Activated CD4-positive, alpha-beta T cell treated with anti-CD3 and anti-CD28 coated beads for 24 hours (primary cell): ENCODE results near the gene PPM1J.
A peak's percentile ranks its signal among the peaks of the same experiment; 100 is the strongest.

ENCODE experiments used
- DNase-seq, 2 donors: peaks; one replicate each; pipeline ENCODE4 v3.0.0-alpha.2; 2020; ENCODE audit warnings: low read depth in 2 of 2

Gene PPM1J

DNA sequence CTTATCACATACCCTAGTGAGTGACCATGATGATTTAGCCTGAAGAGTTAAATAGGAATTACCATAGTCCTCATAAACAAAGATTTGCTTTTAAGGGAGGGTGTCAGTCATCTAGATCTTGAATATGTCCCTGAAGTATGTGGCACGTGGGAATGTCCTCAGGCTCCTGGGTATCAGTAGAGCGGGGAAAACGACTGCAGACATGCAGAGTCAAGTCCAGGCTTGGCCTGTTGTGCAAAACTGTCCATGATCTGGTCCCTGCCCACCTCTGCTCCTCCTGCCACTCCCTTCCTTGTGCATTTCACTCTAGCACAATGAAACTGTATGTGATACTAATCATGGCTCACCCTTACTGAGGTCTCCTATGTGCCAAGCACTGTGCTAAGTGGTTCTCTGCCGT lies 27.8 kb downstream of the PPM1J start:
- no peak for DNase-seq

DNA sequence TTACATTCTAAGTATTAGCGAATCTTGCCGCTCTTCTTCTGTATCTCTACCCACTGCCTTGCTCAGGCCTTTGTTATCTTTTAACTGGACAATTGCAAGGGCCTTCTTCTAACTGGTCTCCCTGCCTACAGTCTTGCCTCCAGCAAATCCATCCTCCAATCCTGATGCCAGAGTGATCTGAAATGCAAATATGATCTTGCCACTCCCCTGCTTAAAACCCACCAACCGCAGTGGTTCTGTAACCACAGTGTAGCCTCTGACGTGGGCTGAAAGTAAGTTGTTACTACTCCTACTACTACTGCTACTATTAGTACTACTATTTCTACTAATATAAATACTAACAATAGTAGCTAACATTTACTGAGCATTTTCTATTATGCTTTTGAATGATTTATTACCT lies 28.3 kb downstream of the PPM1J start:
- DNase-seq: no peak

DNA sequence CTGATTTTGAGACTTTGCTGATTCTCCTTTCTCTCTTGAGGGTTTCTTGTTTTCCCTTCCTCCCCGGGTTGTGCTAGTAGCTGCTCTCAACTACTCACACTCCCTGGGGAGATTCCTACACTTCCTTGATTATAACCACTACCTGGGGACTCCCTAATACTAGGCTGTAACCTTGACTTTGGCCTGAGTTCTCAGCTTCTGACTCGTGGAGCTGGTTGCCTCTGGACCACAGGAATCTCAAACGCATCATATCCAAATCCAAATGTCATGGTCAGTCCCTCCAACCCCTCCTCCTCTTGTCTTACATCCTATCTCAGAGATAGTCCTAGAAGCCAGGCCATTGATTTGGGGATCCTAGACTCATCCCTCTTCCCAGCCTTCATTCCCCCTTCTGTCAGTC lies 28.7 kb downstream of the PPM1J start:
- no peak for DNase-seq

DNA sequence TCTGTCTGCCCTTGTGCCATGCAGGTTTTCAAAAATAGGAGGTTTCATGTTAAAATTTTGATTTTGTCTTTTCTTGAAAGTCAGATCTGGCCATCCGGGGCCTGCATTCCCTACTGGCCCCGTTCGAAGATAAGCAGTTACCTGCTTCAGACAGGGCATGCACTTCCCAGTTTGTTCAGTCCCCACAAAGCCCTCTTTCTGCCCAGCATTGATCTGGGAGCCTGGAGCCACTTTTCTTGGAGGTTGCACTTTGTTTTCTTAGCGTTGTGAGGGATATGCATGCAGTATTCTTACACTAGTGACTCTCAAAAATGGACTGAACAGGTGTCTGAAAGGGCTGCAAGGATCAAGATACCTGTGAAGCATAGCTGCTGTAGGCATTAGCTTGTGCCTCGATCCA lies 29.2 kb downstream of the PPM1J start:
- DNase-seq: no peak

DNA sequence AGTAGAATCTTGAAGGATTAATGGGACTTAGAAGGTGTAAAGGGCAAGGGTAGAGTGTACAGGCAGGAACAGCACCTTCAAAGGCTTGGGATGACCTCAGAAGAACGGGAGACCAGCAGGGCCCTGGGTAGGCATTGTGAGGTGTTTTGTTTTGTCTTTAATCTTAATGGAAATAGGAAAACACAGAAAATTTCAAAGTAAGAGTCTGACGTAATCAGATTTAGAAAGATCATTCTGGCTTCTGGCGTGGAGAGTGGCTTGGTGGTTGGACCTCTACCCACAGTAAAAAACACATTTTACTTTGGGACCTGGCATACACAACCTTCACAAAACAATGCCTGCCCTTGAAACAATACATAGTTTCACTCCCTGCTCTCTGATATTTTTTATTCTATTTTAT lies 36.5 kb downstream of the PPM1J start:
- DNase-seq: no peak

- no peak for DNase-seq
Measured at GRCh38 chr1:112677501-112677900, 37.6 kb downstream of the PPM1J start.

DNA sequence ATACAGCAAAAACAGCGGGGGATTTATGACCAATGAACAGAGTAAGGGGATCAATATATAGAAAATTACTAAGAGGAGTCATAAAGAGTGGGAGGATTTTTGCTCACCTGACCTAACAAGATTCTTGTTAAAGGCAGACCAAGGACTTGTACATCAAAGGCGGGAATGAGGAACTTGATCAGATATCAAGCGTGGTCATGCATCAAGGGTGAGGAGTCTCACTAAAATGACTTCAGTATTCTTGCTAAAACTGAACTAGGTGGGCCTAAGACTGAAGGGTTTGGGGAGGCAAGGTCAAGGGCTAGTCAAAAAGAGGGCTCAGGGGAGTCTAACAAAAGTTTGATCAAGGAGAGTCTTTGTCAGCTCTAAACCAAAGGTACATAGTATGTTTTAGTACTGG lies 38.6 kb downstream of the PPM1J start:
- DNase-seq: no peak

DNA sequence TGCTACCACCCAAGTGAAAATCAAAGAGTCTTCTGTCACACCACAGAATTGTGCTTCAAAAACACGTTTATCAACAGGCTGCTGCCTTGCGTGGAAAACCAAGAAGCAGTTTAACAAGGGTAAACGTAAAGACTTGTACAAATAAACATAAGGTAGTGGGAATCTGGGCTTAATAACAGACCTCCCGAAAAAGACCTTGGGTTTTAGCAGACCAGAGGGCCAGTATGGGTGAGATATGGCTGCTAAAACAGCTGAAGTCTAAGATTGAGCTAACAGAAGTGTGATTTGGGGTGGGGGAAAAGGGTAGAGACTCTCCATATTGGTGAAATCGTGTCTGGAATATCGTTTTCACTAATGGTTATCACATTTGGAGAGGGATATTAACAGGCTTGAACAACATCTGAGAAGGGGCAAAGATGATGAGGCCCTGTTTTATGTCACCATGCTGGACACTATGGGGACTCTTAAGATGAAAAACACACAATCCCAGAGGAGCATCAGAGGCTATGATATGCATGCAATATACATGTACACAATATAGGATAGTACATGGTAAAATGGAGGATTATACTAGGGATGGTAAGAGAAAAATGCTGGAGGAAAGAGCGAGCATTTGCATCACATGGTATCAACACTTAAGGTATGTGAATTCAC lies 39.3 kb downstream of the PPM1J start:
- no peak for DNase-seq

DNA sequence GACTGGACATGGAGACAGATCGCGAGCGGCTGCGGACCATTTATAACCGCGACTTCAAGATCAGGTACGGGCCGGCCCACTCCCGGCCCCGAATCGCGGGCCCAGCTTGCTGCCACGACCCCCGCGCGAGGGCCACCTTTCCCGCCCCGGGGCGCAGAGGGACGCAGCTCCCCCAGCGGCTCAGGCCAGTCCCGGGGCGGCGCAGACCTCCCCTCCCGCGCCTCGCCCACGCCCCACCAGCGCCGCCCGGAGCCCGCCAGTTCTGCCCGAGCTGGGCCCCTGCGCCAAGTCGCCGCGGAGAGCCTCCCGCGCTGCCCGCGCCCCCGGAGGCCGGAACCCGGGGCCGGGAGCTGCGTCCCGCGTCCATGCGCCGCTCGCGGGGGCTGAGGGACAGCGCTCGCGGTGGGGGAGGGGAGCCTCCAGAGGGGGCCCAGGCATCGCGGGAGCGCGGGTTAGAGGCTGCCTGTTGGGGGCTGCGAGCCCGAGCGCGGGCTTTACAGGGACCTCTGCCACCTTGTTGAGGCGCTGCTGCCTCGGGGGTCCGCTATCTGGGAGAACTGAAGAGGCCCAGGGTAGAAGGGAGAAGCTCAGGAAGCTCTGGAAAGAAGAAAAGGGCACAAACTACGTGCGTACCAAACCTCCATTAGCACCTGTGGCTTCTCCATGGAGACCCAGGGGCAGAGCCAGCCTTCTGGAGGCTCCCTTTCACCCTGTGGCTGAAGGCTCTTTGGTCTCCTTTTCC lies 40.0 kb downstream of the PPM1J start:
- peak; percentile 21 to 22 for DNase-seq

DNA sequence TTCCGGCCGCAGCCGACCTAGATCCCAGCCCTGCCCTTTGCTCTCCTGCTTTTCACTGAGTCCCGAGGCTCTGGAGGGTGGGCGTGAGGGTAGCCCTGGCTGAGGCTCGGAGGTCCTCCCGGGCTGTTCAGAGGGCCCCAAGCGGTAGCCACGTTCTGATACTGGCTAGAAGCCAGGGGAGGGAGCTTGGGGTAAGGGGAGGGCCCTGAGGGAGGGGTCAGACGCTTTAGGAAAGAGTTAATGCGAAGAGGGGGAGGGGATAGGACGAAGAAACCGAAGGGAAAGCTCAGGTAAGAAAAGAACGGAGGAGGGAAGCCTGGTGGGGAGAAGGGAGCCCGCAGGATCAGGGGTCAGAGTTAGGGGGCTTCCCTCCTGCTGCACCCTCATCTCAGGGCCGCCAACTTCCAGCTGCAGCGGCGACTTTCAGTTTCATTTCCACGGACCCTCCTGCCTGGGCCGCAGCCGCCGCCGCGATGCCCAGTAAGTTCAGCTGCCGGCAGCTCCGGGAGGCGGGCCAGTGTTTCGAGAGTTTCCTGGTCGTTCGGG lies 40.6 kb downstream of the PPM1J start, which contains the start of gene MOV10:
Gene MOV10, plus strand, starts transcription at position 220 of the 546 bp plus-strand sequence. Its CDS starts 254 bp downstream, at position 474.
- DNase-seq: peak; percentile 29 to 35

DNA sequence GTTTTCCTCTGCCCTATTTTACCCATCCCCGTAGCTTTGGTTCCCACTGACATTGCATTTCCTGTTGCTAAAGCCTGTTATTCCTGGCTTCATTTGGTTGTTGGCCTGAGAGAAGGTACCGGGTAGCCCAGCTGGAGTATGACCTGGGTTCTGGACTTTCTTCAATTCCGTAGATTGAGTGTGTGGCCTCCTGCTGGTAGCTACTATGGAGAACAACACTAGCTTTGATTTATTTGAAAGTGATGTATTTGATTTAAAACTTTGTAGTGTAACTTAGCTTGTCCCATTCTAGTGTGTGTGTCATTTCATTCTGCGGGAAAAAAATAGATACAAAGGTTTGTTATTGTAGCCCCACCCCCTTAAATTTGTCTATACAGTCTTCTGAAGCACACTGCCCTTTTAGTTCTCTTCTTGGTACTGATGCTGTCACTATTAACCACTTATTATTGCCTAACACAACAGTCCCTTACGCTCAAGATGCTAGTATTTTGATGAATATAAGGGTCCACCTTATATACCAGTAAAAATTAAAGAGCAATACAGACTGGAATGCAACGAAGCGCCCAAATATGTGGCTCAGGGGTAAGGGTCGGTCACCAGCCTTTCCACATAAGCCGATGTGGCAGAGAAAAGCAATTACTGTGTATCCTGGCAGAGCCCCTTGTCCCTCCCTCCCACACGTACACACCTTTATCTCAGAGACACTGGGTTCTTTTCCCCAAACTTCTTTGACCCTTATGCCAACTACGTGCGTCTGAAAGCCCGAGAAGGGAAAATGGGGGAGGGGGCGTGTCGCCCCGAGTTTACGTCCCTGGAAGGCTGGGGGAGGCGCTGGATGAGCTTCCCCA lies 41.3 kb downstream of the PPM1J start:
- DNase-seq: no peak

DNA sequence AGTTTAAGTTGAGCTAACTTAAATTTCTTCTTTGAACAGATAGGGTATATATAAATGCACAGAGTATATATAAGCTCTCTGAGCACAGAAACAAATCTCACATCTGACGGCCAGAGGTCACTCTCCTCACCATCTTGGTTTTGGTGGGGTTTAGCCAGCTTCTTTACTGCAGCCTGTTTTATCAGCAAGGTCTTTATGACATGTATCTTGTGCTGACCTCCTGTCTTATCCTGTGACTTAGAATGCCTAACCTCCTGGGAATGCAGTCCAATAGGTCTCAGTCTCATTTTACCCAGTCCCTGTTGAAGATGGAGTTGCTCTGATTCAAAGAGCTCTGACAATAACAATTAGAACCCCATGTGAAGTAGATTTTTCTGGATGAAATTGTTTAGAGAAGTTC lies 42.3 kb downstream of the PPM1J start:
- no peak for DNase-seq

DNA sequence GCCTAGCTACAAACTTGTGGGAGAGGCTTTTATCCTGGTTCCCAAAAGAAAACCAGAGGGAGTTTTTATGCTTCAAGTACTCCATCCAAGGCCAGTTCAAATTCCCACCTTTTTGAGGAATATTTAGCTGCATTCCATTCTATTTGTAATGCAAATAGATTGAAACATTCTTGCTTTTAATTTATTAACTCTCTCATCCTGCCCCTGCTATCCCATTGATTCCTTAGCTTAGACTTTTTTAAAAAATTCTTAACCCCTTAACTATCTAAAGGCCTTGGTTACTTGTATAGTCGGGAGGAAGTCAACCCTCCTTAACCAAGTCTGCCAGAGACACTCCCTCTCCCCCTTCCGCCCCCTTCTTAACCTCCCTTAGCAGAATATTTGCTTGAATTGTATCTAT lies 43.1 kb downstream of the PPM1J start:
- no peak for DNase-seq

DNA sequence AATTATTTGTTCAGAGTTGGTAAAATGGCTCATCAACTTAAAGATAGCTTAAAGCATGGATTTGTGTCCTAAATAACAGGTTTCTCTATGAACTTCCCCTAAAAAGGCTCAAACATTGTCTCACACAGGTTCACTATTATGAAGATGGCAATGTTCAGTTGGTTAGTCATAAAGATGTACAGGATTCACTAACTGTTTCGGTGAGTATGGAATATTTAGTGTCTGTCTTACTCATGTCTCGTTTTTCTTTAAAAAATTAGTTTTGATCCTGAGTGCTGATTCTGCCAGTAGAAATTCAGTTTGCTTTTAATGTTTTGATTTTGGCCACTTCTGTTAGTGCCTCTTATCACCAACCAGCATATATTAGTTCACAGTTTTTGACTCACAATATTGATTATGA lies 48.2 kb downstream of the PPM1J start:
- no peak for DNase-seq

- no peak for DNase-seq
Measured at GRCh38 chr1:112665857-112666256, 49.3 kb downstream of the PPM1J start.
